Measurements from ENCODE around the gene INPPL1. TPM values are rescaled to one million over a fixed set of nuclear protein-coding genes. Genes with fewer than 3 reads are reported as not detected.
A peak's percentile ranks its signal among the peaks of the same experiment; 100 is the strongest.

Gene INPPL1
- total RNA-seq, 1 donor: 86.5 TPM

- H3K4me3 ChIP-seq (ENCODE audit: insufficient read depth, low read length): no peak overlapping the region
- H3K9me3 ChIP-seq (ENCODE audit: low read depth, low read length): no peaks in the 10 kb centered on the region
- H4K20me1 ChIP-seq (ENCODE audit: insufficient read depth, low read length): peaks cover 79% of the 10 kb centered on the region
- TF ChIP-seq, protein P1, sequence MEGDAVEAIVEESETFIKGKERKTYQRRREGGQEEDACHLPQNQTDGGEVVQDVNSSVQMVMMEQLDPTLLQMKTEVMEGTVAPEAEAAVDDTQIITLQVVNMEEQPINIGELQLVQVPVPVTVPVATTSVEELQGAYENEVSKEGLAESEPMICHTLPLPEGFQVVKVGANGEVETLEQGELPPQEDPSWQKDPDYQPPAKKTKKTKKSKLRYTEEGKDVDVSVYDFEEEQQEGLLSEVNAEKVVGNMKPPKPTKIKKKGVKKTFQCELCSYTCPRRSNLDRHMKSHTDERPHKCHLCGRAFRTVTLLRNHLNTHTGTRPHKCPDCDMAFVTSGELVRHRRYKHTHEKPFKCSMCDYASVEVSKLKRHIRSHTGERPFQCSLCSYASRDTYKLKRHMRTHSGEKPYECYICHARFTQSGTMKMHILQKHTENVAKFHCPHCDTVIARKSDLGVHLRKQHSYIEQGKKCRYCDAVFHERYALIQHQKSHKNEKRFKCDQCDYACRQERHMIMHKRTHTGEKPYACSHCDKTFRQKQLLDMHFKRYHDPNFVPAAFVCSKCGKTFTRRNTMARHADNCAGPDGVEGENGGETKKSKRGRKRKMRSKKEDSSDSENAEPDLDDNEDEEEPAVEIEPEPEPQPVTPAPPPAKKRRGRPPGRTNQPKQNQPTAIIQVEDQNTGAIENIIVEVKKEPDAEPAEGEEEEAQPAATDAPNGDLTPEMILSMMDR (IDR thresholded peaks at IDR 0.05; ENCODE audit: extremely low read depth, low read depth, low read length): no peak
- peak; percentile 69 for DNase-seq (ENCODE audit: insufficient read length, low spot score, missing footprints)
- H3K79me2 ChIP-seq (ENCODE audit: insufficient read depth, low read length): peaks cover 8% of the 10 kb centered on the region
- peaks cover 2% of the 10 kb centered on the region for H3K4me1 ChIP-seq (ENCODE audit: insufficient read depth, low read length)
- H2AFZ ChIP-seq (ENCODE audit: low read length): no peak overlapping the region
- peaks cover 87% of the 10 kb centered on the region for H3K36me3 ChIP-seq (ENCODE audit: insufficient read depth, low read length)
- H3K4me2 ChIP-seq (ENCODE audit: insufficient read depth, low read length): no peak overlapping the region
- H3K27me3 ChIP-seq (ENCODE audit: insufficient read depth, low read length): no peaks in the 10 kb centered on the region
- H3K27ac ChIP-seq (ENCODE audit: low read depth, low read length): no peak overlapping the region
Observed at GRCh38 chr11:72233773-72234513, 9.4 kb downstream of the INPPL1 start.

DNA sequence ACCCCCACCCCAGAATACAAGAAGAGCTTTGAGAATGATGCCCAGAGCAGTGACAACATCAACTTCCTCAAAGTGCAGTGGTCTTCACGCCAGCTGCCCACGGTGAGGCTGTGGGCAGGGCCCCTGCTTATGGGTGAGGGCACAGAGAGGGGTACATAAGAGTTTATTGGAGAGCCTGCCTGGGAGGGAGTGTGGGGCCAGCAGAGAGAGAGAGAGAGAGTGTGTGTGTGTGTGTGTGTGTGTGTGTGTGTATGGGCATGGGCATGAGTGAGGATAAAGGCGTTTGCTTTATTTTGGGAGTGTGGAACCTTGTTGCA, 9.9 kb downstream of the INPPL1 start:
- peak; percentile 39 for DNase-seq (ENCODE audit: insufficient read length, low spot score, missing footprints)

GRCh38 chr11:72234920-72235319, 10.4 kb downstream of the INPPL1 start:
- no peaks in the 10 kb centered on the region for H3K9me3 ChIP-seq (ENCODE audit: low read depth, low read length)
- H3K36me3 ChIP-seq (ENCODE audit: insufficient read depth, low read length): peaks cover 78% of the 10 kb centered on the region
- TF ChIP-seq, protein P1 (IDR thresholded peaks at IDR 0.05; ENCODE audit: extremely low read depth, low read depth, low read length): no peak
- H3K4me1 ChIP-seq (ENCODE audit: insufficient read depth, low read length): peaks cover 9% of the 10 kb centered on the region
- peaks cover 72% of the 10 kb centered on the region for H4K20me1 ChIP-seq (ENCODE audit: insufficient read depth, low read length)
- H3K27ac ChIP-seq (ENCODE audit: low read depth, low read length): no peak overlapping the region
- H3K4me2 ChIP-seq (ENCODE audit: insufficient read depth, low read length): no peak overlapping the region
- DNase-seq (ENCODE audit: insufficient read length, low spot score, missing footprints): peak; percentile 50
- no peak overlapping the region for H2AFZ ChIP-seq (ENCODE audit: low read length)
- peaks cover 6% of the 10 kb centered on the region for H3K79me2 ChIP-seq (ENCODE audit: insufficient read depth, low read length)
- H3K27me3 ChIP-seq (ENCODE audit: insufficient read depth, low read length): peaks cover under 1% of the 10 kb centered on the region
- H3K4me3 ChIP-seq (ENCODE audit: insufficient read depth, low read length): no peak overlapping the region

More for the DNA sequence above, 9.9 kb downstream of the INPPL1 start:
- H3K4me1 ChIP-seq (ENCODE audit: insufficient read depth, low read length): peaks cover 8% of the 10 kb centered on the region
- H3K4me2 ChIP-seq (ENCODE audit: insufficient read depth, low read length): no peak overlapping the region
- H2AFZ ChIP-seq (ENCODE audit: low read length): no peak overlapping the region
- H4K20me1 ChIP-seq (ENCODE audit: insufficient read depth, low read length): peaks cover 76% of the 10 kb centered on the region
- peaks cover 6% of the 10 kb centered on the region for H3K79me2 ChIP-seq (ENCODE audit: insufficient read depth, low read length)
- H3K27ac ChIP-seq (ENCODE audit: low read depth, low read length): no peak overlapping the region
- H3K27me3 ChIP-seq (ENCODE audit: insufficient read depth, low read length): no peaks in the 10 kb centered on the region
- TF ChIP-seq, protein P1 (IDR thresholded peaks at IDR 0.05; ENCODE audit: extremely low read depth, low read depth, low read length): no peak
- H3K4me3 ChIP-seq (ENCODE audit: insufficient read depth, low read length): no peak overlapping the region
- peaks cover 82% of the 10 kb centered on the region for H3K36me3 ChIP-seq (ENCODE audit: insufficient read depth, low read length)
- no peaks in the 10 kb centered on the region for H3K9me3 ChIP-seq (ENCODE audit: low read depth, low read length)

- H3K36me3 ChIP-seq (ENCODE audit: insufficient read depth, low read length): peaks cover 72% of the 10 kb centered on the region
- TF ChIP-seq, protein P1 (IDR thresholded peaks at IDR 0.05; ENCODE audit: extremely low read depth, low read depth, low read length): no peak
- peaks cover 6% of the 10 kb centered on the region for H3K79me2 ChIP-seq (ENCODE audit: insufficient read depth, low read length)
- H2AFZ ChIP-seq (ENCODE audit: low read length): no peak overlapping the region
- H3K9me3 ChIP-seq (ENCODE audit: low read depth, low read length): no peaks in the 10 kb centered on the region
- peak; percentile 77 for DNase-seq (ENCODE audit: insufficient read length, low spot score, missing footprints)
- H3K27ac ChIP-seq (ENCODE audit: low read depth, low read length): no peak overlapping the region
- peaks cover 5% of the 10 kb centered on the region for H3K27me3 ChIP-seq (ENCODE audit: insufficient read depth, low read length)
- H3K4me3 ChIP-seq (ENCODE audit: insufficient read depth, low read length): no peak overlapping the region
- peaks cover 9% of the 10 kb centered on the region for H3K4me1 ChIP-seq (ENCODE audit: insufficient read depth, low read length)
- peaks cover 66% of the 10 kb centered on the region for H4K20me1 ChIP-seq (ENCODE audit: insufficient read depth, low read length)
- no peak overlapping the region for H3K4me2 ChIP-seq (ENCODE audit: insufficient read depth, low read length)
Observed at GRCh38 chr11:72235351-72236057, 10.9 kb downstream of the INPPL1 start.
